Endodermal cell (in vitro differentiated cells): ENCODE measurements around the gene EFCAB11. TPM values are rescaled to one million over a fixed set of nuclear protein-coding genes. Genes with fewer than 3 reads are reported as not detected.

ENCODE experiments used
- DNase-seq: peaks from one replicate; pipeline ENCODE4 v3.0.0-alpha.2; 2017
- H3K27ac ChIP-seq: 2 replicates; pipeline ENCODE4 v1.5.1; 2013; ENCODE audit warnings: mild to moderate bottlenecking, low read depth, low read length, moderate library complexity
- H3K27me3 ChIP-seq: 2 replicates; pipeline ENCODE4 v1.6.1; 2013; ENCODE audit warnings: mild to moderate bottlenecking, low read length, moderate library complexity; ENCODE audit not compliant: insufficient read depth, control insufficient read depth, poor library complexity, severe bottlenecking
- H3K36me3 ChIP-seq: 2 replicates; pipeline ENCODE4 v1.7.0; 2013; ENCODE audit warnings: mild to moderate bottlenecking, low read length, moderate library complexity; ENCODE audit not compliant: control insufficient read depth, insufficient read depth
- H3K4me1 ChIP-seq: one replicate; pipeline ENCODE4 v1.7.0; 2013; ENCODE audit warnings: low read length; ENCODE audit not compliant: control insufficient read depth, insufficient read depth
- H3K4me3 ChIP-seq: 2 replicates; pipeline ENCODE4 v1.5.1; 2013; ENCODE audit warnings: mild to moderate bottlenecking, low read length, moderate library complexity
- H3K9ac ChIP-seq: 2 replicates; pipeline ENCODE4 v1.6.1; 2013; ENCODE audit warnings: mild to moderate bottlenecking, low read length, moderate library complexity; ENCODE audit not compliant: poor library complexity, severe bottlenecking; ENCODE audit errors: extremely low read depth
- H3K9me3 ChIP-seq: 2 replicates; pipeline ENCODE4 v1.6.1; 2013; ENCODE audit warnings: mild to moderate bottlenecking, low read length, moderate library complexity; ENCODE audit not compliant: control insufficient read depth
- H3K27ac Mint-ChIP-seq: 2 replicates; pipeline ENCODE4 v1.8.0; 2020; ENCODE audit warnings: mixed read lengths
- H3K27me3 Mint-ChIP-seq: 2 replicates; pipeline ENCODE4 v1.8.0; 2021; ENCODE audit warnings: mild to moderate bottlenecking, mixed read lengths; ENCODE audit not compliant: insufficient read depth
- H3K36me3 Mint-ChIP-seq: 2 replicates; pipeline ENCODE4 v1.8.0; 2020; ENCODE audit warnings: low read depth, mixed read lengths
- H3K4me1 Mint-ChIP-seq: 2 replicates; pipeline ENCODE4 v1.8.0; 2020; ENCODE audit warnings: mixed read lengths
- H3K4me3 Mint-ChIP-seq: 2 replicates; pipeline ENCODE4 v1.8.0; 2020; ENCODE audit warnings: mild to moderate bottlenecking, moderate library complexity, mixed read lengths
- H3K9me3 Mint-ChIP-seq: 2 replicates; pipeline ENCODE4 v1.8.0; 2020; ENCODE audit warnings: mild to moderate bottlenecking, mixed read lengths
- CTCF ChIP-seq: fragments of 200-600 bp; sonication (generic); conservative IDR thresholded peaks from 2 replicates; pipeline ENCODE4 v1.5.0; 2021; ENCODE audit warnings: antibody characterized with exemption, mild to moderate bottlenecking
- WGBS, 2 experiments: methylation state at CpG; one replicate each; pipeline versions ENCODE4 v1.1.5 to v1.1.7; 2013; ENCODE audit warnings: missing lambda C conversion rate in 2 of 2, mixed read lengths in 1 of 2; ENCODE audit not compliant: insufficient coverage in 1 of 2, insufficient read length in 1 of 2; 5-methylcytosine and 5-hydroxymethylcytosine counted together
- total RNA-seq, 2 donors: library from RNA; stranded (reverse); fragmentation: NEBNext Ultra II Directional in 1 of 2; extraction: Animal tissue kit (Norgen Biotek cat#: 25700) in 1 of 2; gene quantifications; 2 replicates in 1 of 2; 3 replicates in 1 of 2; pipeline ENCODE4 v1.2.1, GENCODE V29; 2021

EFCAB11 gene
- total RNA-seq, 2 donors from 2014 or later = 23.8 to 47.6 TPM

DNA sequence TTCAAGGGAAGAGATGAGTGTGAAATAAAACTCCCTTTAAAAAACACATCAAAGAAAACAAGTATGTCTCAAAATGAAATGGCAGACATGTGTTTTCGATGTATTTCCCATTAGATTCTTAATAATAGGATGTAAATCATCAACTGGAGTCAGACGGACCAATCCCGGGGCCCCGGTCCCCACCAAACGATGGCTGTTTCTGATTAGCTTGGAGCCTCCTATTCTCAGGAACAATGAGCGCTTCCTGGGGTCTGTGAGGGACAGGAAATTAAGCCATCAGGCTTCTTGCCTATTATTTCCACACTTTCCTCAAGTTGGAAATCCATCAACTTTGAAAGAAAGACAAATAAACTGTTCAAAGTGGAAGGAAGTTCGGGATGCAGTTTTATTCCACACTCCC, 179.4 kb downstream of the EFCAB11 start:
- no peak overlapping the region for H3K27ac ChIP-seq
- H3K9me3 Mint-ChIP-seq = no peaks in the 10 kb centered on the region
- H3K27me3 Mint-ChIP-seq = peaks cover 9% of the 10 kb centered on the region
- H3K27ac Mint-ChIP-seq = no peak overlapping the region
- H3K36me3 ChIP-seq = no peaks in the 10 kb centered on the region
- H3K9ac ChIP-seq = no peak overlapping the region
- H3K4me3 Mint-ChIP-seq = no peak overlapping the region
- H3K4me3 ChIP-seq = no peak overlapping the region
- DNase-seq = no peak
- H3K27me3 ChIP-seq = no peaks in the 10 kb centered on the region
- peaks cover 23% of the 10 kb centered on the region for H3K4me1 Mint-ChIP-seq
- H3K9me3 ChIP-seq = no peaks in the 10 kb centered on the region
- H3K4me1 ChIP-seq = no peaks in the 10 kb centered on the region
- H3K36me3 Mint-ChIP-seq = no peaks in the 10 kb centered on the region
- no peak for TF ChIP-seq CTCF
- WGBS, 2 experiments = 93 to 96% methylated on average over 6 to 7 of the region's 7 CpGs

DNA sequence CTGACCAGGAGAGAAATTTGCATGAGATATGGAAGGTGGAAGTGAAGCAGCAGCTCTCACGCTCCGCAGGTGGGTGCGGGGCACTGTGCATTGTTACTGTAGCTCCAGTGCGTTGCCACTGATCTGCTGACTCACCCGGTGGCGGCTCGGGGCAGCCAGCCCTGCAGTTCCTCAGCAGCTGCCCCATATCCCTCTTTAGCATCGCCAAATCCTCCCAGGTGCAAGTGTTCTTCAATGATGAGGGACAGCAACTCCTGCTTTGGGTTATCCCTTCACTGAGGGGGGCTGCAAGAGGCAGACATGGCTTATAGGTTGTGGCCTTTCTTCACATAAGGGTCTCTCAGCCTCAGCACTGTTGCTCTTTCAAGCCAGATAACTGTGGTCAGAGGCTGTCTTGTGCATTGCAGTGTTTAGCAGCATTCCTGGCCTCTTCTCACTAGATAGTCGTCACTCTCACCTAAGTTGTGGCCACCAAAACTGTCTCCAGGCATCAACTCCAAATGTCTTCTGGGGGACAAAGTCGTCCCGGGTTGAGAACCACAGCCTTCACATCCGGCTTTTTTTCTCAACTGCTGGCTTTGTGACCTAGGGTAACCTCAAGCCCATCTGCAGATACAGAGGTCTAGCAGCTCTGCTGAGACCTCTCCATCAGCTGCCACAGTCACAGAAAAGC, 180.8 kb downstream of the EFCAB11 start:
- Histone ChIP-seq H3K36me3 (no peaks in the 10 kb centered on the region), H3K27ac (no peak overlapping the region), H3K9me3 (no peaks in the 10 kb centered on the region), H3K9ac (no peak overlapping the region), H3K4me3 (no peak overlapping the region), H3K4me1 (no peaks in the 10 kb centered on the region), H3K27me3 (no peaks in the 10 kb centered on the region)
- no peak overlapping the region for H3K4me3 Mint-ChIP-seq
- H3K9me3 Mint-ChIP-seq = no peaks in the 10 kb centered on the region
- peak; percentile 88 for DNase-seq
- 53 to 69% methylated on average over 4 to 12 of the region's 12 CpGs for WGBS, 2 experiments
- no peaks in the 10 kb centered on the region for H3K36me3 Mint-ChIP-seq
- peak overlapping the region; percentile 92 for H3K27ac Mint-ChIP-seq
- TF ChIP-seq CTCF = peak; percentile 32
- peaks cover 23% of the 10 kb centered on the region for H3K4me1 Mint-ChIP-seq
- H3K27me3 Mint-ChIP-seq = peaks cover 9% of the 10 kb centered on the region

- H3K36me3 ChIP-seq = no peaks in the 10 kb centered on the region
- H3K27me3 ChIP-seq = no peaks in the 10 kb centered on the region
- Mint-ChIP-seq H3K36me3 (no peaks in the 10 kb centered on the region), H3K4me3 (no peak overlapping the region), H3K9me3 (no peaks in the 10 kb centered on the region), H3K4me1 (peaks cover 23% of the 10 kb centered on the region), H3K27ac (peak overlapping the region; percentile 92), H3K27me3 (peaks cover 9% of the 10 kb centered on the region)
- TF ChIP-seq CTCF = no peak
- H3K4me1 ChIP-seq = no peaks in the 10 kb centered on the region
- peak; percentile 53 for DNase-seq
- 94 to 96% methylated on average over 4 to 7 of the region's 7 CpGs for WGBS, 2 experiments
- H3K9me3 ChIP-seq = no peaks in the 10 kb centered on the region
- H3K27ac ChIP-seq = no peak overlapping the region
- H3K9ac ChIP-seq = no peak overlapping the region
- no peak overlapping the region for H3K4me3 ChIP-seq
Measured at GRCh38 chr14:89773151-89773550, 181.4 kb downstream of the EFCAB11 start.
